ENCODE results near the gene RIT2.

RIT2 gene

DNA sequence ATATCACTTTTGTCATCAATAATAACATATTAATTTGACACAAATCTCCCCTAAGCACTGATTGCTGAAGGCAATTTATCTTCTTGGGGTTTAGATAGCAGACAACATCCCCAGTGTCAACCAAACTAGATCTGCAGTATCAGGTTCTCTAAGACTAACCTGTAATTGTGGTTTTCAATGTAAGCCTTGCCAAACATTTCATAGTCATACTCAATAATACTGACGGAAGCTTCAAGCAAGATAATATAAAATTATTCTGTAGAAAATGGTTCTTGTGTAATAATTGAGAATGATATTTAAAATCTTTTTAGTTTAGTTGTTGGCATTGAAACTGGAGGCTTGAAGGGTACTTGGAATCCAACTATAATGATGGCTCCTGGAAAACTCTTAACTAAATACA is 186.3 kb downstream of the RIT2 start:
- no peak overlapping the region for H3K27ac ChIP-seq (ENCODE audit: low read length, poor library complexity, severe bottlenecking)
- no peak overlapping the region for H3K23ac ChIP-seq (ENCODE audit: low read length in 2 of 2)
- DNase-seq, result no peak
- H2BK15ac ChIP-seq (ENCODE audit: low read depth, poor library complexity, severe bottlenecking), result no peak overlapping the region
- no peaks in the 10 kb centered on the region for H3K4me1 ChIP-seq (ENCODE audit: control insufficient read depth, insufficient read depth, low read depth, low read length)
- no peak overlapping the region for H3K4ac ChIP-seq (ENCODE audit: low read depth in 1 of 2, low read length in 2 of 2)
- no peak overlapping the region for H2AFZ ChIP-seq (ENCODE audit: low read depth, low read length)
- H4K91ac ChIP-seq (ENCODE audit: low read length), result no peak overlapping the region
- no peaks in the 10 kb centered on the region for H3K9me3 ChIP-seq (ENCODE audit: control insufficient read depth, low read length)
- H4K8ac ChIP-seq (ENCODE audit: low read length), result no peak overlapping the region
- no peak overlapping the region for H2AK5ac ChIP-seq (ENCODE audit: low read length, severe bottlenecking)
- no peak overlapping the region for H2BK5ac ChIP-seq (ENCODE audit: low read depth, low read length, poor library complexity, severe bottlenecking)
- no CpG with 5 or more reads among the region's 1 CpG for WGBS
- H3K9ac ChIP-seq (ENCODE audit: low read length), result no peak overlapping the region
- no peaks in the 10 kb centered on the region for H3K27me3 ChIP-seq (ENCODE audit: control insufficient read depth in 1 of 2, insufficient read depth in 1 of 2, low read length in 2 of 2)
- H3K36me3 ChIP-seq (ENCODE audit: control insufficient read depth in 1 of 2, insufficient read depth in 2 of 2, low read depth in 1 of 2, low read length in 2 of 2), result no peaks in the 10 kb centered on the region
- H2BK120ac ChIP-seq (ENCODE audit: low read depth, low read length), result no peak overlapping the region
- H2BK12ac ChIP-seq (ENCODE audit: low read length in 2 of 2), result no peak overlapping the region
- no peak overlapping the region for H3K4me3 ChIP-seq (ENCODE audit: insufficient read depth in 1 of 2, low read depth in 1 of 2, low read length in 2 of 2)
- no peak overlapping the region for H3K18ac ChIP-seq (ENCODE audit: low read depth in 1 of 2, low read length in 2 of 2)
- no peak overlapping the region for H3K14ac ChIP-seq (ENCODE audit: low read length in 2 of 2)
- H3K4me2 ChIP-seq (ENCODE audit: low read length, poor library complexity, severe bottlenecking), result no peak overlapping the region
- no peaks in the 10 kb centered on the region for H3K79me1 ChIP-seq (replicated peaks; ENCODE audit: low read length, poor library complexity, severe bottlenecking)

DNA sequence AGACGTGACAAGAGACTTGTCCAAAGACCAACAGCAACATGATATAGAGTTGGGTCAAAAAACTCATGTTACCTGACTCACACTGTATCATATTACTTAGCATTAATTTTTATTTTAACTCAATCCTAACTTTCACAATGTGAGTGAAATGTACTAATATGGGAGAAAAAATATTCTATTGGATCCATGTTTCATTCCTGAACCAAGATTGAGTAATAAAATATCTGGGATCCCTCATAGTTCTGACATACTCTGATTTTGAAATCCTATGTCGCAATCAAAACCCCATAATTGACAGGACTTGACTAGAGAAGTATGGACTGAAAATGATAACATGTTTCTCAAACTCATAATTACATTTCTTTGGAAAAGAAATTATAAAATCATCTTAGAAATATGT is 190.4 kb downstream of the RIT2 start:
- WGBS, result 75% methylated on average over 1 of the region's 2 CpGs
- no peaks in the 10 kb centered on the region for H3K4me1 ChIP-seq (ENCODE audit: control insufficient read depth, insufficient read depth, low read depth, low read length)
- H2AFZ ChIP-seq (ENCODE audit: low read depth, low read length), result no peak overlapping the region
- H3K4me2 ChIP-seq (ENCODE audit: low read length, poor library complexity, severe bottlenecking), result no peak overlapping the region
- H3K23ac ChIP-seq (ENCODE audit: low read length in 2 of 2), result no peak overlapping the region
- H3K14ac ChIP-seq (ENCODE audit: low read length in 2 of 2), result no peak overlapping the region
- no peak overlapping the region for H2BK5ac ChIP-seq (ENCODE audit: low read depth, low read length, poor library complexity, severe bottlenecking)
- no peak overlapping the region for H2BK15ac ChIP-seq (ENCODE audit: low read depth, poor library complexity, severe bottlenecking)
- H3K36me3 ChIP-seq (ENCODE audit: control insufficient read depth in 1 of 2, insufficient read depth in 2 of 2, low read depth in 1 of 2, low read length in 2 of 2), result no peaks in the 10 kb centered on the region
- H2BK12ac ChIP-seq (ENCODE audit: low read length in 2 of 2), result no peak overlapping the region
- no peak overlapping the region for H2BK120ac ChIP-seq (ENCODE audit: low read depth, low read length)
- no peaks in the 10 kb centered on the region for H3K9me3 ChIP-seq (ENCODE audit: control insufficient read depth, low read length)
- no peak overlapping the region for H2AK5ac ChIP-seq (ENCODE audit: low read length, severe bottlenecking)
- no peak overlapping the region for H4K91ac ChIP-seq (ENCODE audit: low read length)
- no peaks in the 10 kb centered on the region for H3K79me1 ChIP-seq (replicated peaks; ENCODE audit: low read length, poor library complexity, severe bottlenecking)
- no peak overlapping the region for H4K8ac ChIP-seq (ENCODE audit: low read length)
- H3K18ac ChIP-seq (ENCODE audit: low read depth in 1 of 2, low read length in 2 of 2), result no peak overlapping the region
- no peaks in the 10 kb centered on the region for H3K27me3 ChIP-seq (ENCODE audit: control insufficient read depth in 1 of 2, insufficient read depth in 1 of 2, low read length in 2 of 2)
- DNase-seq, result no peak
- H3K9ac ChIP-seq (ENCODE audit: low read length), result no peak overlapping the region
- H3K4me3 ChIP-seq (ENCODE audit: insufficient read depth in 1 of 2, low read depth in 1 of 2, low read length in 2 of 2), result no peak overlapping the region
- no peak overlapping the region for H3K27ac ChIP-seq (ENCODE audit: low read length, poor library complexity, severe bottlenecking)
- no peak overlapping the region for H3K4ac ChIP-seq (ENCODE audit: low read depth in 1 of 2, low read length in 2 of 2)

DNA sequence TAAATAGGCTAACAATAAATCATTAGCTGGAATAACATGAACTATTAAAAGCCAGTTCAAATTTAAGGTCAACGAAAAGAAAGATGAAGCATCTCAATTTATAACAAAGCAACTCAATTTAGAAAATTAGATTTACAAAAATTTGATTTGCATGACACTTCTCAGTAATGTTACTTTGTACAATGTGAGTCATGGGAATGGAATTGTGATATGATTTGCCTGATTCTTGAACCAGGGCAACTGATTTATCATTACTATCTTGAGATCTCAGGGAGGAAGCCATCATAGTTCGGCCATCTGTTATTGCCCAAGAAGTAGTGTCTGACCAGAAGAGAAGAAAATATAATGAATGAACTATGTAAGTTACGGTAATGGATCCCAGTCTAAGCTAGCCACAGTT is 193.1 kb downstream of the RIT2 start:
- 83% methylated on average over 2 of the region's 3 CpGs for WGBS
- no peak overlapping the region for H3K23ac ChIP-seq (ENCODE audit: low read length in 2 of 2)
- H2BK120ac ChIP-seq (ENCODE audit: low read depth, low read length), result no peak overlapping the region
- peak; percentile 22 for DNase-seq
- H3K9me3 ChIP-seq (ENCODE audit: control insufficient read depth, low read length), result no peaks in the 10 kb centered on the region
- H3K36me3 ChIP-seq (ENCODE audit: control insufficient read depth in 1 of 2, insufficient read depth in 2 of 2, low read depth in 1 of 2, low read length in 2 of 2), result no peaks in the 10 kb centered on the region
- no peak overlapping the region for H2AFZ ChIP-seq (ENCODE audit: low read depth, low read length)
- no peak overlapping the region for H2BK15ac ChIP-seq (ENCODE audit: low read depth, poor library complexity, severe bottlenecking)
- H3K18ac ChIP-seq (ENCODE audit: low read depth in 1 of 2, low read length in 2 of 2), result no peak overlapping the region
- H3K79me1 ChIP-seq (replicated peaks; ENCODE audit: low read length, poor library complexity, severe bottlenecking), result no peaks in the 10 kb centered on the region
- no peak overlapping the region for H4K8ac ChIP-seq (ENCODE audit: low read length)
- no peaks in the 10 kb centered on the region for H3K27me3 ChIP-seq (ENCODE audit: control insufficient read depth in 1 of 2, insufficient read depth in 1 of 2, low read length in 2 of 2)
- no peak overlapping the region for H2BK12ac ChIP-seq (ENCODE audit: low read length in 2 of 2)
- no peak overlapping the region for H3K4me3 ChIP-seq (ENCODE audit: insufficient read depth in 1 of 2, low read depth in 1 of 2, low read length in 2 of 2)
- no peak overlapping the region for H3K14ac ChIP-seq (ENCODE audit: low read length in 2 of 2)
- no peak overlapping the region for H3K4ac ChIP-seq (ENCODE audit: low read depth in 1 of 2, low read length in 2 of 2)
- no peak overlapping the region for H2AK5ac ChIP-seq (ENCODE audit: low read length, severe bottlenecking)
- no peak overlapping the region for H3K27ac ChIP-seq (ENCODE audit: low read length, poor library complexity, severe bottlenecking)
- H3K4me2 ChIP-seq (ENCODE audit: low read length, poor library complexity, severe bottlenecking), result no peak overlapping the region
- no peaks in the 10 kb centered on the region for H3K4me1 ChIP-seq (ENCODE audit: control insufficient read depth, insufficient read depth, low read depth, low read length)
- H2BK5ac ChIP-seq (ENCODE audit: low read depth, low read length, poor library complexity, severe bottlenecking), result no peak overlapping the region
- H3K9ac ChIP-seq (ENCODE audit: low read length), result no peak overlapping the region
- H4K91ac ChIP-seq (ENCODE audit: low read length), result no peak overlapping the region

DNA sequence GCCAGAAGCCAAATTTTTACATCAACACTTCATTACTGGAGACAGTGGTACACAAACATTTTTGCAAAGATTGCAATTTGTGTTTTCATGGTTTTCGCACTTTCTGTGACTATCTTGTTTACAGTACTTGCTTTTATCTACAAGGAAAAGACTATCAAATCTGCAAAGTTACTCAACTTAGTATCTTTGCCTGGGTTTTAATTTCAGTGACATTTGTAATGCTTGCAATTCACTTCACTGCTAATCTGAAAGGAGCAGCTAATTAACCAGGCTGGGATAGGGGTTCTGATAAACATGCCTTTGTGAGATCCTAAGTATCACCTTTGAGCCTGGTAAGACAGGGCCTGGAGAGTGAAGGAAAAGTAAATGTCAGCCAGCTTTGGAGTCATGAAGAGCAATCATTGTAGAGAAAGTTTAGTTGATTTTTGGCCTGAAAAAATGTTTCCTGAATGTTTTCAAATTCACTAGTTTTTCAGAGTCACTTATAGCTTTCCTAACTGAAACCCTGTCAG is 194.2 kb downstream of the RIT2 start:
- no peak overlapping the region for H4K91ac ChIP-seq (ENCODE audit: low read length)
- DNase-seq, result no peak
- H3K27ac ChIP-seq (ENCODE audit: low read length, poor library complexity, severe bottlenecking), result no peak overlapping the region
- H2BK12ac ChIP-seq (ENCODE audit: low read length in 2 of 2), result peak overlapping the region in 1 of 2 experiments; percentile 31
- no peak overlapping the region for H3K18ac ChIP-seq (ENCODE audit: low read depth in 1 of 2, low read length in 2 of 2)
- no peaks in the 10 kb centered on the region for H3K4me1 ChIP-seq (ENCODE audit: control insufficient read depth, insufficient read depth, low read depth, low read length)
- H3K23ac ChIP-seq (ENCODE audit: low read length in 2 of 2), result no peak overlapping the region
- H2BK15ac ChIP-seq (ENCODE audit: low read depth, poor library complexity, severe bottlenecking), result no peak overlapping the region
- no peaks in the 10 kb centered on the region for H3K27me3 ChIP-seq (ENCODE audit: control insufficient read depth in 1 of 2, insufficient read depth in 1 of 2, low read length in 2 of 2)
- no peak overlapping the region for H2AFZ ChIP-seq (ENCODE audit: low read depth, low read length)
- H3K36me3 ChIP-seq (ENCODE audit: control insufficient read depth in 1 of 2, insufficient read depth in 2 of 2, low read depth in 1 of 2, low read length in 2 of 2), result no peaks in the 10 kb centered on the region
- H3K4me3 ChIP-seq (ENCODE audit: insufficient read depth in 1 of 2, low read depth in 1 of 2, low read length in 2 of 2), result no peak overlapping the region
- H3K79me1 ChIP-seq (replicated peaks; ENCODE audit: low read length, poor library complexity, severe bottlenecking), result no peaks in the 10 kb centered on the region
- H2BK120ac ChIP-seq (ENCODE audit: low read depth, low read length), result no peak overlapping the region
- no peak overlapping the region for H4K8ac ChIP-seq (ENCODE audit: low read length)
- H2AK5ac ChIP-seq (ENCODE audit: low read length, severe bottlenecking), result no peak overlapping the region
- no peak overlapping the region for H3K4me2 ChIP-seq (ENCODE audit: low read length, poor library complexity, severe bottlenecking)
- H2BK5ac ChIP-seq (ENCODE audit: low read depth, low read length, poor library complexity, severe bottlenecking), result no peak overlapping the region
- no peak overlapping the region for H3K9ac ChIP-seq (ENCODE audit: low read length)
- no peak overlapping the region for H3K14ac ChIP-seq (ENCODE audit: low read length in 2 of 2)
- WGBS, result no CpG with 5 or more reads among the region's 1 CpG
- H3K9me3 ChIP-seq (ENCODE audit: control insufficient read depth, low read length), result no peaks in the 10 kb centered on the region
- H3K4ac ChIP-seq (ENCODE audit: low read depth in 1 of 2, low read length in 2 of 2), result peak overlapping the region in 1 of 2 experiments; percentile 73
